Measurements from ENCODE around the gene PAK1. TPM values are rescaled to one million over a fixed set of nuclear protein-coding genes. Genes with fewer than 3 reads are reported as not detected.
A peak's percentile ranks its signal among the peaks of the same experiment; 100 is the strongest.

The PAK1 gene
- total and polyA plus RNA-seq, 9 of the 15 experiments (the other 6 are each of a cell fraction or from before 2014, with no cell fraction given) = 0.52 to 11.7 (median 1.9) TPM

- no peak for FAIRE-seq
- CTCF ChIA-PET (ENCODE audit: low intra/inter-chr PET ratio) = no interaction called here
- intact Hi-C loops (cut with micrococcal nuclease) = no loop called here
Measured at GRCh38 chr11:77506857-77507256, 33.0 kb upstream of the PAK1 start.

More at GRCh38 chr11:77506857-77507256, 33.0 kb upstream of the PAK1 start:
- no peaks in the 10 kb centered on the region for H3K9me3 ChIP-seq (replicated peaks; ENCODE audit: control insufficient read depth, insufficient read depth, low read depth, low read length)
- POLR2A ChIA-PET = no interaction called here
- no peaks in the 10 kb centered on the region for H3K9me1 ChIP-seq (ENCODE audit: control insufficient read depth, insufficient read depth, low read length)
- no peaks in the 10 kb centered on the region for H3K4me1 ChIP-seq (replicated peaks in 1 of 2; ENCODE audit: control insufficient read depth in 2 of 2, insufficient read depth in 2 of 2, low read length in 2 of 2)
- H3K9ac ChIP-seq (ENCODE audit: insufficient read depth in 1 of 2, low read depth in 2 of 2, low read length in 2 of 2) = no peak overlapping the region
- no peaks in the 10 kb centered on the region for H3K79me2 ChIP-seq (ENCODE audit: control insufficient read depth, insufficient read depth, low read length)
- H3K4me3 ChIP-seq = no peak overlapping the region
- no TSS peak for BruUV-seq (replicated peaks)
- H3K27ac ChIP-seq (ENCODE audit: extremely low read depth, low read depth, low read length) = no peak overlapping the region
- H3K27me3 ChIP-seq (ENCODE audit: control insufficient read depth in 2 of 2, insufficient read depth in 2 of 2, low read length in 2 of 2) = peaks cover 0 to 10% of the 10 kb centered on the region in 2 experiments
- in situ Hi-C loops (cut with MboI) = no loop called here
- no peaks in the 10 kb centered on the region for H3K36me3 ChIP-seq (ENCODE audit: control insufficient read depth, insufficient read depth, low read length)
- H2AFZ ChIP-seq (ENCODE audit: low read depth, low read length) = no peak overlapping the region
- peak in 1 of 4 experiments; percentile 6 for DNase-seq (ENCODE audit: extremely low read depth in 1 of 4, low spot score in 3 of 4)
- WGBS (ENCODE audit: insufficient coverage, low coverage, missing lambda C conversion rate) = 0% methylated on average over 2 of the region's 2 CpGs
- H4K20me1 ChIP-seq (replicated peaks; ENCODE audit: control insufficient read depth, insufficient read depth, low read length) = no peaks in the 10 kb centered on the region
- TF ChIP-seq NFIC (IDR thresholded peaks at IDR 0.05) = peak; percentile 95
- TF ChIP-seq NFIX (CRISPR knock-in tag; IDR thresholded peaks at IDR 0.05; ENCODE audit: low read depth) = peak; percentile 58; the same call in 1 of the 2 replicates
- TF ChIP-seq ZNF280A (IDR thresholded peaks at IDR 0.05; ENCODE audit: low read depth, partially characterized antibody) = no peak
- TF ChIP-seq EP300 (IDR thresholded peaks at IDR 0.05; ENCODE audit: low read length) = no peak
- TF ChIP-seq HOXB6 (CRISPR knock-in tag; IDR thresholded peaks at IDR 0.05; ENCODE audit: borderline replicate concordance) = no peak
- TF ChIP-seq CTCFL (IDR thresholded peaks at IDR 0.05; ENCODE audit: borderline replicate concordance, insufficient read depth, low read depth, low read length, poor library complexity, severe bottlenecking) = no peak
- TF ChIP-seq BCLAF1 (IDR thresholded peaks at IDR 0.05; ENCODE audit: borderline replicate concordance in 1 of 2, control insufficient read depth in 1 of 2, low read depth in 2 of 2, low read length in 1 of 2) = no peak
- peak; percentile 28; the same call in 1 of the 2 replicates for TF ChIP-seq CBFA2T3 (IDR thresholded peaks at IDR 0.05)
- no peak for TF ChIP-seq ATF1 (CRISPR knock-in tag; IDR thresholded peaks at IDR 0.05)
- TF ChIP-seq ATF1 (tag; IDR thresholded peaks at IDR 0.05) = no peak
- TF ChIP-seq TCF3 (CRISPR knock-in tag; IDR thresholded peaks at IDR 0.05) = no peak
- no peak for TF ChIP-seq KLF10 (CRISPR knock-in tag; IDR thresholded peaks at IDR 0.05)
- no peak for TF ChIP-seq ZNF445 (CRISPR knock-in tag; IDR thresholded peaks at IDR 0.05; ENCODE audit: low read depth)
- TF ChIP-seq L3MBTL2 (IDR thresholded peaks at IDR 0.05) = no peak
- TF ChIP-seq TAF15 (IDR thresholded peaks at IDR 0.05; ENCODE audit: low read depth, low read length) = no peak
- TF ChIP-seq SNIP1 (IDR thresholded peaks at IDR 0.05; ENCODE audit: low read depth) = no peak
- no peak overlapping the region for H3K4me2 ChIP-seq (ENCODE audit: insufficient read depth, low read length)
- no peak for ATAC-seq
